KMS-11 (cell line): Measurements from ENCODE around the gene NLK.

Experiments used
- H2AFZ ChIP-seq: fragments of 200-600 bp; sonication (generic); 2 replicates; pipeline ENCODE4 v1.6.1; 2016; ENCODE audit warnings: antibody characterized with exemption, mixed run types, low read depth
- H3K27ac ChIP-seq: fragments of 200-600 bp; sonication (generic); 2 replicates; pipeline ENCODE4 v1.6.1; 2016; ENCODE audit warnings: mild to moderate bottlenecking, mixed run types
- H3K27me3 ChIP-seq: fragments of 200-600 bp; sonication (generic); 2 replicates; pipeline ENCODE4 v1.6.1; 2017; ENCODE audit warnings: mild to moderate bottlenecking, low read depth, mixed run types, moderate library complexity; ENCODE audit not compliant: insufficient read depth
- H3K36me3 ChIP-seq: fragments of 200-600 bp; sonication (generic); 2 replicates; pipeline ENCODE4 v1.6.1; 2017; ENCODE audit warnings: mild to moderate bottlenecking, mixed run types; ENCODE audit not compliant: insufficient read depth
- H3K4me1 ChIP-seq: fragments of 200-600 bp; sonication (generic); 2 replicates; pipeline ENCODE4 v1.6.1; 2016; ENCODE audit warnings: mild to moderate bottlenecking, low read depth, mixed run types; ENCODE audit not compliant: poor library complexity, severe bottlenecking
- H3K4me2 ChIP-seq: fragments of 200-600 bp; sonication (generic); 2 replicates; pipeline ENCODE4 v1.7.0; 2016; ENCODE audit warnings: mild to moderate bottlenecking, mixed run types
- H3K4me3 ChIP-seq: fragments of 200-600 bp; sonication (generic); IDR thresholded peaks from 2 replicates; pipeline ENCODE4 v1.6.1; 2017; ENCODE audit warnings: low read depth, low read length, mixed read lengths; ENCODE audit not compliant: insufficient read depth
- H3K79me2 ChIP-seq: fragments of 200-600 bp; sonication (generic); 2 replicates; pipeline ENCODE4 v1.6.1; 2016; ENCODE audit warnings: low read depth, mixed run types; ENCODE audit not compliant: insufficient read depth
- H3K9ac ChIP-seq: fragments of 200-600 bp; sonication (generic); 2 replicates; pipeline ENCODE4 v1.6.1; 2016; ENCODE audit warnings: mild to moderate bottlenecking, mixed run types
- H4K20me1 ChIP-seq: fragments of 200-600 bp; sonication (generic); 2 replicates; pipeline ENCODE4 v1.6.1; 2016; ENCODE audit warnings: mild to moderate bottlenecking, mixed run types; ENCODE audit not compliant: insufficient read depth
- CTCF ChIP-seq: fragments of 200-600 bp; sonication (generic); conservative IDR thresholded peaks from 2 replicates; pipeline ENCODE4 v1.6.1; 2017; ENCODE audit warnings: low read depth, mild to moderate bottlenecking, antibody characterized with exemption, low read length, moderate library complexity, mixed read lengths

The NLK gene

GRCh38 chr17:28078341-28079229 lies 36.1 kb downstream of the NLK start:
- H2AFZ ChIP-seq, result no peak overlapping the region
- no peak overlapping the region for H3K4me2 ChIP-seq
- H3K36me3 ChIP-seq, result no peaks in the 10 kb centered on the region
- peaks cover 11% of the 10 kb centered on the region; the same call in 1 of the 2 replicates for H3K79me2 ChIP-seq
- no peaks in the 10 kb centered on the region for H3K27me3 ChIP-seq
- H3K9ac ChIP-seq, result no peak overlapping the region
- H3K4me1 ChIP-seq, result peaks cover 16% of the 10 kb centered on the region
- H3K4me3 ChIP-seq, result no peak overlapping the region
- H4K20me1 ChIP-seq, result no peaks in the 10 kb centered on the region
- TF ChIP-seq CTCF, result no peak
- no peak overlapping the region for H3K27ac ChIP-seq

- Histone ChIP-seq H3K27me3 (no peaks in the 10 kb centered on the region; the same call in 1 of the 2 replicates), H2AFZ (no peak overlapping the region), H4K20me1 (no peaks in the 10 kb centered on the region), H3K9ac (no peak overlapping the region), H3K79me2 (peaks cover 7% of the 10 kb centered on the region; the same call in 1 of the 2 replicates), H3K27ac (no peak overlapping the region), H3K4me3 (no peak overlapping the region), H3K36me3 (no peaks in the 10 kb centered on the region), H3K4me2 (no peak overlapping the region), H3K4me1 (peaks cover 16% of the 10 kb centered on the region)
- no peak for TF ChIP-seq CTCF
Observed at GRCh38 chr17:28081467-28081866, 39.0 kb downstream of the NLK start.

DNA sequence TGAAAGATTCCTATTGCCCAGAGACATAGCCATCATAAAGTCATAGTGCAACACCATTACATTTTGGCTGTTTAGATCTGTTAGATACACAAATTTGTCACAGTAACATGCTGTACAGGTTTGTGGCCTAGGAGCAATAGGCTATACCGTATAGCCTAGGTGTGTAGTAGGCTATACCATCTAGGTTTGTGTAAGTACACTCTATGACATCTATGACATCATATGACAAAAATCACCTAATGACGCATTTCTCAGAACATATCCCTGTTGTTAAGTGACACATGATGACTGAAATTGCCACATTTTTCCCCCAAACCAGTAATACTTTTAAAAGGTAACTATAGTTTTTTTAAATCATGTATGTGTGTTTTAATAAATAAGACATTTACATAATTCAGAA lies 43.3 kb downstream of the NLK start:
- Histone ChIP-seq H3K9ac (no peak overlapping the region), H3K4me1 (no peaks in the 10 kb centered on the region), H3K27ac (no peak overlapping the region), H3K4me3 (no peak overlapping the region), H3K27me3 (no peaks in the 10 kb centered on the region; the same call in 1 of the 2 replicates), H3K36me3 (no peaks in the 10 kb centered on the region), H2AFZ (no peak overlapping the region), H3K4me2 (no peak overlapping the region), H4K20me1 (no peaks in the 10 kb centered on the region), H3K79me2 (no peaks in the 10 kb centered on the region; the same call in 1 of the 2 replicates)
- TF ChIP-seq CTCF, result no peak

DNA sequence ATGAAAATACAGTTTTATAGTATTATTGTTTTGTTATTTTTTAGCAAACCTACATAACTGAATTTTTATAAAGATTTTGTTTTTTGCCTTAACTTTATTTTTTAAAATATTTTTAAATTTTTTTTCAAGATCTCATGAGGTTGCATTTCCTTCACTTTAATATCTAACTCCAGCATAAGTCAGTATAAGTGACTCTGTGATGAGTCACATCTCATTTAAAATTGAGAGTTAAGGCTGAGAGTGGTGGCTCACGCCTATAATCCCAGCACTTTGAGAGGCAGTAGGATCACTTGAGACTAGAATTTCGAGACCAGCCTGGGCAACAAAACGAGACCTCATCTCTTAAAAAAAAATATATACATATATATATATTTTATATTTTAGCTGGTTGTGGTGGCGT lies 44.0 kb downstream of the NLK start:
- H3K4me3 ChIP-seq, result no peak overlapping the region
- no peak overlapping the region for H3K27ac ChIP-seq
- H2AFZ ChIP-seq, result no peak overlapping the region
- H3K9ac ChIP-seq, result no peak overlapping the region
- no peak overlapping the region for H3K4me2 ChIP-seq
- H3K79me2 ChIP-seq, result no peaks in the 10 kb centered on the region; the same call in 1 of the 2 replicates
- no peak for TF ChIP-seq CTCF
- no peaks in the 10 kb centered on the region for H3K36me3 ChIP-seq
- H4K20me1 ChIP-seq, result no peaks in the 10 kb centered on the region
- H3K27me3 ChIP-seq, result no peaks in the 10 kb centered on the region; the same call in 1 of the 2 replicates
- H3K4me1 ChIP-seq, result peaks cover under 1% of the 10 kb centered on the region
